ENCODE measurements around the gene DAG1.

Gene DAG1

GRCh38 chr3:49469936-49470713, at the start of gene DAG1:
TSS of gene DAG1 (plus strand) at chr3:49470267. CDS start at chr3:49510535, 40,268 bp downstream.
- H3K4me1 Mint-ChIP-seq = peaks cover 12 to 25% of the 10 kb centered on the region in 2 donors
- peak; percentile 90 to 92 for ATAC-seq (replicated peaks)

GRCh38 chr3:49421890-49422378, 48.1 kb upstream of the DAG1 start:
- Mint-ChIP-seq H3K27me3 (no peaks in the 10 kb centered on the region), H3K36me3 (peaks cover 49 to 59% of the 10 kb centered on the region in 2 donors), H3K4me3 (peak overlapping the region; percentile 79 to 81), H3K4me1 (peaks cover 35 to 61% of the 10 kb centered on the region in 2 donors), H3K9me3 (no peaks in the 10 kb centered on the region), H3K27ac (peak overlapping the region; percentile 56)
- peak; percentile 23 to 26 for ATAC-seq (replicated peaks)
- DNase-seq = no peak

More at GRCh38 chr3:49469936-49470713, at the start of gene DAG1:
- no peaks in the 10 kb centered on the region for H3K27me3 Mint-ChIP-seq
- H3K27ac Mint-ChIP-seq = peak within 1 kb of the TSS; percentile 97
- peaks cover 9 to 12% of the 10 kb centered on the region in 2 donors for H3K36me3 Mint-ChIP-seq
- DNase-seq = peak; percentile 94
- H3K4me3 Mint-ChIP-seq = peak within 1 kb of the TSS; percentile 91 to 96
- H3K9me3 Mint-ChIP-seq = no peaks in the 10 kb centered on the region

DNA sequence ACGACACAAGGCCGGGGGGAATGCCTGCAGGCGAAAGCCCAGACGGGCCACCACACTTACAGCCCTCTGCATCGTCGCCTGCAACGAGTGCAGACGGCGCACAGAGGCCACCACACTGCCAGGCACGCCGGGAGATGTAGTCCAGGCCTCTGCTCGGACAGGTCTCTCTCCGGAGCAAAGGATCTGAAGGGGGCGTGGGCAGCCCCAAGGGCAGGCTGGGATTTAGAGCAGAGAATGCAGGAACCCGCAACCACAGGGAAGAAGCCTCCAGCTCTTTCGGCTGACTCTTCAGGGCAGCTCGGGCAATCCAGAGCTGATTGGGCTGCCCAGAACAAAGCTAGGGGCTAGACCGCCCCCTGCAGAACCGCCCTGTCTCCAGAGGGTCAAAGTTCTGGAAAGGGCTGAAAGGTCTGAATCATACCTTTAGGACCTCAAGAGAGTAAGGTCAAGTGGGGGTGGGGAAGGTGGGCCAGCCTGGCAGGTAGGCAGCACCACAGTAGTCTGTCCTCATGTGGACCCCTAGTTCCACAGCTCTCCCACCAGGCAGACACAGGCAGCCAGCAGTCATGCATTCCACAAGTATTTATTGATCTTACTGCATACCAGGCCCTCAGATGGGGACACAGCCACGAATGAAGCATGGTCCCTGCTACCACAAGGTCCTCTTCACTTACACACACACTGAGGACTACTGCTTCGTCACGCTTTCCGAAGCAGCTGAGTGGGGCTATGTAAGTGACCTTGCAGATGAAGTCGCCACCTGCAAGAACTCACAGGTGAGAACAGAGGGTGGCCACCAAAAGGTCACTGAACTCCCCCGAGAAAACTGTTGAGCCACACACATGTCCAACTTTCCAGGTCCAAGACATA, 47.5 kb upstream of the DAG1 start, which contains the start of gene AMT:
Gene AMT (minus strand): TSS at position 95 of the 870 bp plus-strand sequence. CDS start 23 bp downstream, at position 72.
- H3K4me1 Mint-ChIP-seq = peaks cover 30 to 55% of the 10 kb centered on the region in 2 donors
- H3K4me3 Mint-ChIP-seq = peak within 1 kb of the TSS; percentile 79 to 81
- H3K36me3 Mint-ChIP-seq = peaks cover 45 to 53% of the 10 kb centered on the region in 2 donors
- peak; percentile 68 to 76 for ATAC-seq (replicated peaks)
- DNase-seq = no peak
- H3K9me3 Mint-ChIP-seq = no peaks in the 10 kb centered on the region
- H3K27me3 Mint-ChIP-seq = no peaks in the 10 kb centered on the region
- H3K27ac Mint-ChIP-seq = peak within 1 kb of the TSS; percentile 56

DNA sequence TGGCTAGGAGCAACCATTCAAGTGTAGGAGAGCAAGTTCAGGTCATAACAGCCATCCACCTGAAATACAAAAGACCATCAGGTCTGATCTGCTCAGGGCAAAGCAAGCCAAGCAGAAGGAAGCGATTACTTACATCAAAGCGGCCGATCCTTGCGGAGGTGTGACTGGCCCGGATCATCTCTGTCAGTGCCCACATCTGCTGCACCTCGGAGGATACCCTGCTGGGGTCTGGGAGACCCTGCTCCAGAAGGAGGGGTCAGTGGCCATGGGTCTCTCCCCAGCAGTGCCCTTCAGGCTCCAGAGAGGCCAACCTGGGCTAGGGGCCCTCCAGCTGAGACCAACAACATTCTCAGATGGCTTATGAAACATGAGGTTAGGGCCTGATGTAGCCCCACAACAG, 45.3 kb upstream of the DAG1 start:
- H3K4me1 Mint-ChIP-seq = peaks cover 28 to 52% of the 10 kb centered on the region in 2 donors
- H3K4me3 Mint-ChIP-seq = no peak overlapping the region
- no peak overlapping the region for H3K27ac Mint-ChIP-seq

GRCh38 chr3:49427586-49427985, 42.5 kb upstream of the DAG1 start:
- DNase-seq (no peak), ATAC-seq (replicated peaks) (no peak)
- H3K27ac Mint-ChIP-seq = peak overlapping the region; percentile 99

More for the DNA sequence above, 45.3 kb upstream of the DAG1 start:
- Mint-ChIP-seq H3K36me3 (peaks cover 35 to 42% of the 10 kb centered on the region in 2 donors), H3K9me3 (no peaks in the 10 kb centered on the region), H3K27me3 (no peaks in the 10 kb centered on the region)
- ATAC-seq (replicated peaks) = no peak
- no peak for DNase-seq

GRCh38 chr3:49428752-49429080, 41.4 kb upstream of the DAG1 start:
- no peaks in the 10 kb centered on the region for H3K27me3 Mint-ChIP-seq
- ATAC-seq (replicated peaks) = peak; percentile 4 to 10
- peak overlapping the region; percentile 99 for H3K27ac Mint-ChIP-seq
- H3K4me1 Mint-ChIP-seq = peaks cover 7 to 20% of the 10 kb centered on the region in 2 donors
- H3K4me3 Mint-ChIP-seq = peak overlapping the region; percentile 93 to 99
- no peaks in the 10 kb centered on the region for H3K9me3 Mint-ChIP-seq
- H3K36me3 Mint-ChIP-seq = peaks cover 14 to 18% of the 10 kb centered on the region in 2 donors
- no peak for DNase-seq

More at GRCh38 chr3:49427586-49427985, 42.5 kb upstream of the DAG1 start:
- no peaks in the 10 kb centered on the region for H3K27me3 Mint-ChIP-seq
- H3K9me3 Mint-ChIP-seq = no peaks in the 10 kb centered on the region
- H3K4me1 Mint-ChIP-seq = peaks cover 13 to 30% of the 10 kb centered on the region in 2 donors
- H3K4me3 Mint-ChIP-seq = peak overlapping the region; percentile 93 to 99
- H3K36me3 Mint-ChIP-seq = peaks cover 14 to 22% of the 10 kb centered on the region in 2 donors

DNA sequence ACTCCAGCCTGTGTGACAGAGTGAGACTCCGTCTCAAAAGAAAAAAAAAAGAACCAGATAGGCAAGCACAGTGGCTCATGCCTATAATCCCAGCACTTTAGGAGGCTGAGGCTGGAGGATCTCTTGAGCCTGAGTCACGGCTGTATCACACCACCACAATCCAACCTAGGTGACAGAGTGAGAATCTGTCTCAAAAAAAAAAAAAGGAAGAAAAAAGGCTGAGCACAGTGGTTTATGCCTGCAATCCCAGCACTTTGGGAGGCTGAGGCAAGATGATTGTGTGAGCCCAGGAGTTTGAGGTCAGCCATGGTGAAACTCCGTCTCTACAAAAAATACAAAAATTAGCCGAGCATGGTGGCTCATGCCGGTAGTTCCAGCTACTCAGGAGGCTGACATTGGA, 35.3 kb upstream of the DAG1 start:
- ATAC-seq (replicated peaks) = no peak
- no peaks in the 10 kb centered on the region for H3K9me3 Mint-ChIP-seq

GRCh38 chr3:49445391-49445790, 24.7 kb upstream of the DAG1 start:
- Mint-ChIP-seq H3K27ac (peak overlapping the region; percentile 84), H3K4me3 (no peak overlapping the region), H3K4me1 (peaks cover 5 to 28% of the 10 kb centered on the region in 2 donors), H3K36me3 (no peaks in the 10 kb centered on the region), H3K9me3 (no peaks in the 10 kb centered on the region), H3K27me3 (no peaks in the 10 kb centered on the region)
- ATAC-seq (replicated peaks) (no peak), DNase-seq (no peak)

More for the DNA sequence above, 35.3 kb upstream of the DAG1 start:
- peaks cover under 1 to 3% of the 10 kb centered on the region in 2 donors for H3K4me1 Mint-ChIP-seq
- H3K36me3 Mint-ChIP-seq = no peaks in the 10 kb centered on the region
- no peaks in the 10 kb centered on the region for H3K27me3 Mint-ChIP-seq
- no peak overlapping the region for H3K27ac Mint-ChIP-seq
- no peak overlapping the region for H3K4me3 Mint-ChIP-seq
- DNase-seq = no peak

DNA sequence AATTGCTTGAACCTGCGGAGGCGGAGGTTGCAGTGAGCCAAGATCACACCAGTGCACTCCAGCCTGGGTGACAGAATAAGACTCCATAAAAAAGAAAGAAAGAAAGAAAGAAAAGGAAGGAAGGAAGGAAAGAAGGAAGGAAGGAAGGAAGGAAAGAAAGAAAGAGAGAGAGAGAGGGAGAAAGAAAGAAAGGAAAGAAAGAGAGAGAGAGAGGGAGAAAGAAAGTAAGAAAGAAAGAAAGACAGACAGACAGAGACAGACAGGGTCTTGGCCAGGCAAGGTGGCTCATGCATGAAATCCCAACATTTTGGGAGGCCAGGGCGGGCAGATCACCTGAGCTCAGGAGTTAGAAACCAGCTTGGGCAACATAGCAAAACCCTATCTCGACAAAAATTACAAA, 16.4 kb upstream of the DAG1 start:
- Mint-ChIP-seq H3K4me1 (peaks cover 2 to 6% of the 10 kb centered on the region in 2 donors), H3K4me3 (no peak overlapping the region), H3K9me3 (no peaks in the 10 kb centered on the region), H3K27me3 (no peaks in the 10 kb centered on the region), H3K27ac (no peak overlapping the region), H3K36me3 (no peaks in the 10 kb centered on the region)
- ATAC-seq (replicated peaks) (no peak), DNase-seq (no peak)

- no peak for DNase-seq
- Mint-ChIP-seq H3K9me3 (no peaks in the 10 kb centered on the region), H3K4me3 (no peak overlapping the region), H3K27ac (no peak overlapping the region), H3K36me3 (no peaks in the 10 kb centered on the region), H3K27me3 (no peaks in the 10 kb centered on the region), H3K4me1 (peaks cover 0 to 4% of the 10 kb centered on the region in 2 donors)
- ATAC-seq (replicated peaks) = peak; percentile 74
These were observed 15.6 kb upstream of the DAG1 start for GRCh38 chr3:49454458-49454857.

DNA sequence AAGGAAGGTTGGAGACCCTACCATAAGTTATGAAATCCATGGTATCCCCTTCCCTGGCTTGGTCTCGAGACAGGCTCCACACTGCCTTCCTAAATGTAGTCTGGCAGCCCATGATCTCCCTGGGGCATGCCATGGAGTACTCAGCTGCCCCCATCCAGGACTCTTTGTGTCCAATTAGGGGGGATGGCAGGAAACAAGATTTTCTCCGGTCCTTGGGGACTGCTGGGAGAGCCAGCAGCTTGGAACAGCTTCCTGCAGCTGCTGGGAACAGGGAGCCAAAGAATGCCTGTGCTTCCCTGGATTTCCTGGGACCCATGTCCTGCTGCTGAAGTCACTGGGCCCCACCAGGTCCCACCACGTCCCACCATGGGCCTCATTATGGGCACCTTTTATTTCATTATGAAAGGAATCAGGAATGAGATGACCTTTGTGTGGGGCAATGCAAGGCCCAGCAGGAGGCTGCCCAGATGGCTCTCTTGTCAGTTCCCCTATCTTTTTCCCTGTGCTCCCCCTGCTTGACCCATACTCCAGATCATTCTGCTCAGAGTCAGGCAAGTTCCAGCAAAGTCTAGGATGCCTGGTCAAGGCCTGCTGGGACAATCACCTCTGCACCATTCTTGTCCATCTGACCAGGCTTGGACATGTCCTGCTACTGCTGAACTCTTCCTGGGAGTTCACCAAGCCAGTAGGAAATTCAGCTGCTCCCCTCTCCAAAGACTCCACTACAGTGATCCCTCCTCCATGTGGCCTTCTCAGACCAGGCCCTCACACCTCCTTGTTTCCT, 15.0 kb upstream of the DAG1 start:
- H3K4me1 Mint-ChIP-seq = peaks cover 0 to 4% of the 10 kb centered on the region in 2 donors
- DNase-seq (no peak), ATAC-seq (replicated peaks) (no peak)
- no peaks in the 10 kb centered on the region for H3K27me3 Mint-ChIP-seq
- H3K9me3 Mint-ChIP-seq = no peaks in the 10 kb centered on the region
- H3K27ac Mint-ChIP-seq = no peak overlapping the region
- no peak overlapping the region for H3K4me3 Mint-ChIP-seq
- H3K36me3 Mint-ChIP-seq = no peaks in the 10 kb centered on the region

- no peak for DNase-seq
- peaks cover 0 to 4% of the 10 kb centered on the region in 2 donors for H3K4me1 Mint-ChIP-seq
These were observed 13.6 kb upstream of the DAG1 start for GRCh38 chr3:49456466-49456865.

DNA sequence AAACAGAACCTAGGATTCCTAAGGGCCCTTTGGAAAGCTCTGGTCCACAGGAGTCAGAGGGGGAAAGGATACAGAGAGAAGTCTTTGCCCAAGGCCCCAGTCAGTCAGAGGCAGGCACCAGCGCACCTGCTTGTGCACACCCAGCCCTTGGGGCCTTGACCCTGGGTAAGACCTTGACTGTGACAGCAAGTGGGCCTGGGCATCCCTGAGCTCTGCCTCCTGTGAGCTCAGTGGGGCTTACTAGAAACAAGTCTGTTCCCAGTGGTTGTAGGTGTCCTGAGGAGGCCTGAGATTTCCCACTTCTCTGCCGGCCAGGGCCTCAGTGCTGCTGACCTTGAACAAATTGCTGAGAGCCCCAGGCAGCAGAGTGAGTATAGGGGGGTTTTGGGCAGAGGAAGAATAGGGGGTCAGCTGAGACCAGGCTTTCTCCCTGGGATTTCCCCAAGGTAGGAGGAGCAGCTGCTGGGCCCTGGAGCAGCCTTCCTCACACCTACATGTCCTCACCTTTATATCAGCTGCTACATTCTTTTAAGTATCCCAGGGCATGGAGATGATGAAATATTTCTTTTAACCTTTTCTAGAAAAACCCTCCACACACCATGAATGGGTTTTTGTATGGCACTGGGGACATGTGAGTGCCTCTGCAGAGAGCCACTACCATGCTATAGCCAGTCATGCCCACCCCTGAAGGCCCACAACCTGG, 9.7 kb upstream of the DAG1 start:
- ATAC-seq (replicated peaks) (no peak), DNase-seq (no peak)
- no peaks in the 10 kb centered on the region for H3K36me3 Mint-ChIP-seq
- H3K9me3 Mint-ChIP-seq = no peaks in the 10 kb centered on the region
- no peak overlapping the region for H3K4me3 Mint-ChIP-seq
- H3K27ac Mint-ChIP-seq = no peak overlapping the region
- H3K4me1 Mint-ChIP-seq = peaks cover 0 to 2% of the 10 kb centered on the region in 2 donors
- H3K27me3 Mint-ChIP-seq = no peaks in the 10 kb centered on the region

More at GRCh38 chr3:49456466-49456865, 13.6 kb upstream of the DAG1 start:
- no peaks in the 10 kb centered on the region for H3K27me3 Mint-ChIP-seq
- no peak overlapping the region for H3K27ac Mint-ChIP-seq
- H3K4me3 Mint-ChIP-seq = no peak overlapping the region
- no peak for ATAC-seq (replicated peaks)
- H3K9me3 Mint-ChIP-seq = no peaks in the 10 kb centered on the region
- H3K36me3 Mint-ChIP-seq = no peaks in the 10 kb centered on the region
